ENCODE measurements around the gene LAMTOR4.

LAMTOR4 gene

GRCh38 chr7:100148559-100149328, at the start of gene LAMTOR4:
TSS of gene LAMTOR4 (plus strand) at chr7:100148918. CDS start at chr7:100148973, 55 bp downstream.
- DNase-seq, result peak; percentile 96

- no peak for DNase-seq
Observed at GRCh38 chr7:100099452-100099851, 49.3 kb upstream of the LAMTOR4 start.

- DNase-seq, result peak; percentile 79
Observed at GRCh38 chr7:100100420-100101015, 48.2 kb upstream of the LAMTOR4 start.

GRCh38 chr7:100101016-100101862, 47.5 kb upstream of the LAMTOR4 start, which contains the start of the genes AP4M1 and MCM7:
TSS of gene AP4M1 (plus strand) at chr7:100101643. CDS start at chr7:100101715, 72 bp downstream.
TSS of gene MCM7 (minus strand) at chr7:100101397. CDS start at chr7:100101294, 103 bp downstream.
- DNase-seq, result peak; percentile 90

- no peak for DNase-seq
Observed at GRCh38 chr7:100102950-100103840, 45.5 kb upstream of the LAMTOR4 start.

- DNase-seq, result no peak
Observed at GRCh38 chr7:100105534-100105933, 43.2 kb upstream of the LAMTOR4 start.

GRCh38 chr7:100106633-100107032, 42.1 kb upstream of the LAMTOR4 start:
- DNase-seq, result no peak

- no peak for DNase-seq
Observed at GRCh38 chr7:100107125-100107737, 41.5 kb upstream of the LAMTOR4 start.

- DNase-seq, result no peak
Observed at GRCh38 chr7:100107890-100108289, 40.8 kb upstream of the LAMTOR4 start.

GRCh38 chr7:100109521-100110163, 39.1 kb upstream of the LAMTOR4 start:
- no peak for DNase-seq

GRCh38 chr7:100111156-100111555, 37.6 kb upstream of the LAMTOR4 start:
- DNase-seq, result no peak

GRCh38 chr7:100111914-100112313, 36.8 kb upstream of the LAMTOR4 start:
- DNase-seq, result no peak

GRCh38 chr7:100115026-100115425, 33.7 kb upstream of the LAMTOR4 start:
- DNase-seq, result no peak

- no peak for DNase-seq
Observed at GRCh38 chr7:100118388-100119071, 30.2 kb upstream of the LAMTOR4 start.

- peak; percentile 92 for DNase-seq
Observed at GRCh38 chr7:100119072-100119969, 29.4 kb upstream of the LAMTOR4 start, which contains the start of the genes CNPY4 and TAF6. TSS of gene CNPY4 (plus strand) at chr7:100119634. CDS start at chr7:100119745, 111 bp downstream. TSS of gene TAF6 (minus strand) at chr7:100119358. CDS start at chr7:100114209, 5,149 bp downstream.

GRCh38 chr7:100119970-100120732, 28.6 kb upstream of the LAMTOR4 start:
- DNase-seq, result peak; percentile 51

- DNase-seq, result no peak
Observed at GRCh38 chr7:100120733-100121036, 28.0 kb upstream of the LAMTOR4 start.

GRCh38 chr7:100122067-100122466, 26.7 kb upstream of the LAMTOR4 start:
- no peak for DNase-seq

GRCh38 chr7:100122568-100122967, 26.1 kb upstream of the LAMTOR4 start:
- DNase-seq, result no peak
